Neural cell (in vitro differentiated cells): ENCODE results near the gene SMG9. TPM values are rescaled to one million over a fixed set of nuclear protein-coding genes. Genes with fewer than 3 reads are reported as not detected.

Experiments
- H2AFZ ChIP-seq: fragments of 200-600, 300-800 bp; sonication (generic), shearing (Covaris generic); 2 replicates; pipeline ENCODE4 v1.6.0; 2014; ENCODE audit warnings: low read depth, mild to moderate bottlenecking, antibody characterized with exemption, low read length, moderate library complexity
- H3F3A ChIP-seq: fragments of 200-600 bp; shearing (Covaris generic); 2 replicates; pipeline ENCODE4 v1.6.1; 2016; ENCODE audit warnings: mild to moderate bottlenecking, moderate library complexity, mixed read lengths, antibody characterized with exemption, low read length; ENCODE audit not compliant: insufficient read depth, poor library complexity, severe bottlenecking
- H3K27ac ChIP-seq: fragments of 200-600, 300-800 bp; sonication (generic), shearing (Covaris generic); 2 replicates; pipeline ENCODE4 v1.5.1; 2014; ENCODE audit warnings: mild to moderate bottlenecking, low read length, moderate library complexity
- H3K27me3 ChIP-seq: fragments of 300-800, 200-600 bp; sonication (generic), shearing (Covaris generic); 2 replicates; pipeline ENCODE4 v1.6.0; 2014; ENCODE audit warnings: mild to moderate bottlenecking, low read depth, low read length, moderate library complexity; ENCODE audit not compliant: insufficient read depth
- H3K36me3 ChIP-seq: fragments of 300-800, 200-600 bp; sonication (generic), shearing (Covaris generic); 2 replicates; pipeline ENCODE4 v1.5.1; 2014; ENCODE audit warnings: mild to moderate bottlenecking, antibody characterized with exemption, low read length, moderate library complexity; ENCODE audit not compliant: insufficient read depth
- H3K4me2 ChIP-seq: fragments of 300-800, 200-600 bp; sonication (generic), shearing (Covaris generic); 2 replicates; pipeline ENCODE4 v1.6.0; 2014; ENCODE audit warnings: mild to moderate bottlenecking, low read length
- H3K4me3 ChIP-seq: fragments of 300-800, 200-600 bp; sonication (generic), shearing (Covaris generic); 2 replicates; pipeline ENCODE4 v1.5.1; 2014; ENCODE audit warnings: mild to moderate bottlenecking, low read length, moderate library complexity
- H3K79me2 ChIP-seq: fragments of 200-600 bp; shearing (Covaris generic); replicated peaks from 2 replicates; pipeline ENCODE4 v1.6.0; 2014; ENCODE audit warnings: mild to moderate bottlenecking, low read length, moderate library complexity; ENCODE audit not compliant: insufficient read depth
- H3K9ac ChIP-seq: fragments of 300-800, 200-600 bp; sonication (generic), shearing (Covaris generic); 2 replicates; pipeline ENCODE4 v1.6.1; 2016; ENCODE audit warnings: mild to moderate bottlenecking, low read length, mixed read lengths
- H3K9me2 ChIP-seq: fragments of 200-600 bp; shearing (Covaris generic); 2 replicates; pipeline ENCODE4 v1.6.1; 2016; ENCODE audit warnings: mild to moderate bottlenecking, low read length, mixed read lengths; ENCODE audit not compliant: insufficient read depth
- H3K9me3 ChIP-seq: fragments of 200-600, 300-800 bp; sonication (generic), shearing (Covaris generic); 2 replicates; pipeline ENCODE4 v1.6.1; 2016; ENCODE audit warnings: mild to moderate bottlenecking, mixed run types, low read length, moderate library complexity, mixed read lengths
- H4K20me1 ChIP-seq: fragments of 200-600 bp; shearing (Covaris generic); 2 replicates; pipeline ENCODE4 v1.6.1; 2016; ENCODE audit warnings: mild to moderate bottlenecking, mixed run types; ENCODE audit not compliant: insufficient read depth
- EP300 ChIP-seq: fragments of 450-650 bp; conservative IDR thresholded peaks from 2 replicates; pipeline ENCODE4 v1.6.1; 2014; ENCODE audit warnings: antibody characterized with exemption, mild to moderate bottlenecking, moderate library complexity; ENCODE audit not compliant: poor library complexity, severe bottlenecking
- EZH2 ChIP-seq: fragments of 200-600, 300-800 bp; shearing (Covaris generic), sonication (generic); IDR thresholded peaks from 2 replicates; pipeline ENCODE4 v1.6.1; 2014; ENCODE audit warnings: antibody characterized with exemption, low read length, borderline replicate concordance, mild to moderate bottlenecking; ENCODE audit not compliant: insufficient read depth, poor library complexity, severe bottlenecking
- MXI1 ChIP-seq: fragments of 450-650 bp; conservative IDR thresholded peaks from 2 replicates; pipeline ENCODE4 v1.6.1; 2014; ENCODE audit warnings: antibody characterized with exemption, mild to moderate bottlenecking; ENCODE audit not compliant: poor library complexity, severe bottlenecking
- POLR2AphosphoS5 ChIP-seq: IDR thresholded peaks from 2 replicates; pipeline ENCODE4 v1.6.1; 2012
- RAD21 ChIP-seq: fragments of 450-650 bp; conservative IDR thresholded peaks from 2 replicates; pipeline ENCODE4 v1.6.1; 2014; ENCODE audit warnings: antibody characterized with exemption, mild to moderate bottlenecking, moderate library complexity
- SMC3 ChIP-seq: fragments of 450-650 bp; conservative IDR thresholded peaks from 2 replicates; pipeline ENCODE4 v1.6.1; 2014; ENCODE audit warnings: antibody characterized with exemption, mild to moderate bottlenecking, moderate library complexity; ENCODE audit not compliant: poor library complexity
- TAF1 ChIP-seq: IDR thresholded peaks from 2 replicates; pipeline ENCODE4 v1.6.1; 2012; ENCODE audit warnings: low read depth
- polyA plus RNA-seq: library from polyadenylated mRNA; depleted of rRNA; stranded (reverse); fragments of >200 nt; gene quantifications from 2 replicates; pipeline ENCODE4 v1.2.3, GENCODE V29; 2014
- TF ChIP-seq, protein P1 (sequence below): IDR thresholded peaks from 2 replicates; pipeline ENCODE4 v1.6.1; 2012; ENCODE audit warnings: borderline replicate concordance
- TF ChIP-seq, protein P2 (sequence below): fragments of 450-650 bp; IDR thresholded peaks from 2 replicates; pipeline ENCODE4 v1.5.1; 2014; ENCODE audit warnings: antibody characterized with exemption, mild to moderate bottlenecking, moderate library complexity; ENCODE audit not compliant: poor library complexity, severe bottlenecking

The SMG9 gene
- polyA plus RNA-seq, 1 donor from 2014 or later, result 33.0 TPM

DNA sequence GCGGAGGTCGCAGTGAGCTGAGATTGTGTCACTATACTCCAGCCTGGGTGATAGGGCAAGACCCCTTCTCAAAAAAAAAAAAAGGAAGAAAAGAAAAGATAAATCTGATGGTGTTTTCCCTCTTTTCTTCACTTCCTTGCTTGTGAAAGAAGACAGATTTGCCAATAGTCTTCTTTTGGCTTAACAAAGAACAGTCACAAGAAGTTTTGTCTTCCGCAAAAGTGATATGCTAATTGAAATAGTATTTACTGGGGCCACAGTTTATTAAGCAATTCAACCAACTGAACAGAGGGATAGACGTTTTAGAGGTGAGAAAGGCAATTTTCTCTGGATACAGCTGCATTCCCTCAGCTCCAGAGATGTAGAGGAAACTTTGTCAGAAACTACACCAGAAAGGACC is 61.9 kb downstream of the SMG9 start:
- no peak overlapping the region for H2AFZ ChIP-seq
- no peaks in the 10 kb centered on the region for H3K27me3 ChIP-seq
- no peaks in the 10 kb centered on the region for H3F3A ChIP-seq
- H3K36me3 ChIP-seq, result no peaks in the 10 kb centered on the region
- no peaks in the 10 kb centered on the region for H4K20me1 ChIP-seq
- peaks cover 9% of the 10 kb centered on the region for H3K9me3 ChIP-seq
- H3K9ac ChIP-seq, result no peak overlapping the region
- H3K4me3 ChIP-seq, result no peak overlapping the region
- no peaks in the 10 kb centered on the region for H3K9me2 ChIP-seq
- no peaks in the 10 kb centered on the region for H3K79me2 ChIP-seq
- no peak overlapping the region for H3K27ac ChIP-seq
- TF ChIP-seq TAF1 (no peak), MXI1 (no peak), EP300 (no peak)
- TF ChIP-seq, protein P1, sequence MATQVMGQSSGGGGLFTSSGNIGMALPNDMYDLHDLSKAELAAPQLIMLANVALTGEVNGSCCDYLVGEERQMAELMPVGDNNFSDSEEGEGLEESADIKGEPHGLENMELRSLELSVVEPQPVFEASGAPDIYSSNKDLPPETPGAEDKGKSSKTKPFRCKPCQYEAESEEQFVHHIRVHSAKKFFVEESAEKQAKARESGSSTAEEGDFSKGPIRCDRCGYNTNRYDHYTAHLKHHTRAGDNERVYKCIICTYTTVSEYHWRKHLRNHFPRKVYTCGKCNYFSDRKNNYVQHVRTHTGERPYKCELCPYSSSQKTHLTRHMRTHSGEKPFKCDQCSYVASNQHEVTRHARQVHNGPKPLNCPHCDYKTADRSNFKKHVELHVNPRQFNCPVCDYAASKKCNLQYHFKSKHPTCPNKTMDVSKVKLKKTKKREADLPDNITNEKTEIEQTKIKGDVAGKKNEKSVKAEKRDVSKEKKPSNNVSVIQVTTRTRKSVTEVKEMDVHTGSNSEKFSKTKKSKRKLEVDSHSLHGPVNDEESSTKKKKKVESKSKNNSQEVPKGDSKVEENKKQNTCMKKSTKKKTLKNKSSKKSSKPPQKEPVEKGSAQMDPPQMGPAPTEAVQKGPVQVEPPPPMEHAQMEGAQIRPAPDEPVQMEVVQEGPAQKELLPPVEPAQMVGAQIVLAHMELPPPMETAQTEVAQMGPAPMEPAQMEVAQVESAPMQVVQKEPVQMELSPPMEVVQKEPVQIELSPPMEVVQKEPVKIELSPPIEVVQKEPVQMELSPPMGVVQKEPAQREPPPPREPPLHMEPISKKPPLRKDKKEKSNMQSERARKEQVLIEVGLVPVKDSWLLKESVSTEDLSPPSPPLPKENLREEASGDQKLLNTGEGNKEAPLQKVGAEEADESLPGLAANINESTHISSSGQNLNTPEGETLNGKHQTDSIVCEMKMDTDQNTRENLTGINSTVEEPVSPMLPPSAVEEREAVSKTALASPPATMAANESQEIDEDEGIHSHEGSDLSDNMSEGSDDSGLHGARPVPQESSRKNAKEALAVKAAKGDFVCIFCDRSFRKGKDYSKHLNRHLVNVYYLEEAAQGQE, result no peak
- no peak overlapping the region for H3K4me2 ChIP-seq

DNA sequence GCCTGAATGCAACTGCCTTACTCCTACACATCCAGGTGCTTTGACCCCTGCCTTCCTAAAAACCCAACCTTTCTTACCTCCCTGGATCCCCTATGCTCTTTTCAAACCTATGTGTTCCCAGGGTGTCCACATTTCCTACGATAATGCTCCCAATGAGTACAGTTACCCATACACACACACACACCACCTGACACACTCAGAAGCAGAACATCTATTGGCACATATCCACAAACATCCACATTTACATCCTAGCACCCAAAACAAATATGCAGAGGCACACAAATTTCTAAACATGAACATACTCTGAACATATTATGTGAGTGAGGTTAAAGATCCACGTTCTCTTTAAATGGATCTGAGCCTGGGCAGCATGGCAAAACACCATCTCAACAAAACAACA is 62.4 kb downstream of the SMG9 start:
- Histone ChIP-seq H3K27me3 (no peaks in the 10 kb centered on the region), H3K9ac (no peak overlapping the region), H3K4me3 (no peak overlapping the region), H4K20me1 (no peaks in the 10 kb centered on the region), H3F3A (no peaks in the 10 kb centered on the region), H2AFZ (no peak overlapping the region), H3K36me3 (no peaks in the 10 kb centered on the region), H3K9me3 (peaks cover 9% of the 10 kb centered on the region), H3K27ac (no peak overlapping the region), H3K79me2 (no peaks in the 10 kb centered on the region), H3K9me2 (no peaks in the 10 kb centered on the region), H3K4me2 (no peak overlapping the region)
- TF ChIP-seq POLR2AphosphoS5, result no peak
- no peak for TF ChIP-seq RAD21
- TF ChIP-seq EZH2, result no peak
- no peak for TF ChIP-seq SMC3
- no peak for TF ChIP-seq MXI1
- TF ChIP-seq TAF1, result no peak
- TF ChIP-seq EP300, result no peak
- TF ChIP-seq, protein P2, sequence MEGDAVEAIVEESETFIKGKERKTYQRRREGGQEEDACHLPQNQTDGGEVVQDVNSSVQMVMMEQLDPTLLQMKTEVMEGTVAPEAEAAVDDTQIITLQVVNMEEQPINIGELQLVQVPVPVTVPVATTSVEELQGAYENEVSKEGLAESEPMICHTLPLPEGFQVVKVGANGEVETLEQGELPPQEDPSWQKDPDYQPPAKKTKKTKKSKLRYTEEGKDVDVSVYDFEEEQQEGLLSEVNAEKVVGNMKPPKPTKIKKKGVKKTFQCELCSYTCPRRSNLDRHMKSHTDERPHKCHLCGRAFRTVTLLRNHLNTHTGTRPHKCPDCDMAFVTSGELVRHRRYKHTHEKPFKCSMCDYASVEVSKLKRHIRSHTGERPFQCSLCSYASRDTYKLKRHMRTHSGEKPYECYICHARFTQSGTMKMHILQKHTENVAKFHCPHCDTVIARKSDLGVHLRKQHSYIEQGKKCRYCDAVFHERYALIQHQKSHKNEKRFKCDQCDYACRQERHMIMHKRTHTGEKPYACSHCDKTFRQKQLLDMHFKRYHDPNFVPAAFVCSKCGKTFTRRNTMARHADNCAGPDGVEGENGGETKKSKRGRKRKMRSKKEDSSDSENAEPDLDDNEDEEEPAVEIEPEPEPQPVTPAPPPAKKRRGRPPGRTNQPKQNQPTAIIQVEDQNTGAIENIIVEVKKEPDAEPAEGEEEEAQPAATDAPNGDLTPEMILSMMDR, result no peak
- TF ChIP-seq, protein P1, result no peak
